HG02798 (cell line): ENCODE measurements around the gene TCF4.

Experiments used
- ATAC-seq: cut with Tn5 transposase; IDR thresholded peaks from one replicate; pipeline ENCODE4 v1.9.1; 2021; ENCODE audit warnings: mild to moderate bottlenecking; ENCODE audit not compliant: unreplicated experiment, poor library complexity

The TCF4 gene

GRCh38 chr18:55286257-55286825, 301.7 kb downstream of the TCF4 start:
- ATAC-seq: no peak

- no peak for ATAC-seq
Measured at GRCh38 chr18:55284614-55285013, 303.4 kb downstream of the TCF4 start.

- ATAC-seq: no peak
Measured at GRCh38 chr18:55283309-55283708, 304.7 kb downstream of the TCF4 start.

- ATAC-seq: no peak
Measured at GRCh38 chr18:55280503-55280902, 307.5 kb downstream of the TCF4 start.

GRCh38 chr18:55275039-55275901, 312.7 kb downstream of the TCF4 start:
- no peak for ATAC-seq

GRCh38 chr18:55272510-55273243, 315.3 kb downstream of the TCF4 start:
- ATAC-seq: no peak

GRCh38 chr18:55269622-55270021, 318.4 kb downstream of the TCF4 start:
- no peak for ATAC-seq

GRCh38 chr18:55268628-55269275, 319.2 kb downstream of the TCF4 start:
- ATAC-seq: peak; percentile 53

GRCh38 chr18:55268151-55268601, 319.8 kb downstream of the TCF4 start:
- peak; percentile 81 for ATAC-seq

GRCh38 chr18:55266981-55267380, 321.0 kb downstream of the TCF4 start:
- no peak for ATAC-seq

- ATAC-seq: peak; percentile 44
Measured at GRCh38 chr18:55265984-55266383, 322.0 kb downstream of the TCF4 start.

- no peak for ATAC-seq
Measured at GRCh38 chr18:55265130-55265675, 322.8 kb downstream of the TCF4 start.

GRCh38 chr18:55264108-55264507, 323.9 kb downstream of the TCF4 start:
- ATAC-seq: no peak

GRCh38 chr18:55262021-55262560, 325.9 kb downstream of the TCF4 start:
- no peak for ATAC-seq

GRCh38 chr18:55261253-55261652, 326.7 kb downstream of the TCF4 start:
- ATAC-seq: no peak

GRCh38 chr18:55258088-55258487, 329.9 kb downstream of the TCF4 start:
- no peak for ATAC-seq

GRCh38 chr18:55256929-55257289, 331.1 kb downstream of the TCF4 start:
- ATAC-seq: no peak

- ATAC-seq: no peak
Measured at GRCh38 chr18:55256226-55256928, 331.6 kb downstream of the TCF4 start.

GRCh38 chr18:55253814-55254213, 334.2 kb downstream of the TCF4 start:
- no peak for ATAC-seq

- peak; percentile 56 for ATAC-seq
Measured at GRCh38 chr18:55252901-55253300, 335.1 kb downstream of the TCF4 start.
